Measurements from ENCODE around the gene ALOX12. TPM values are rescaled to one million over a fixed set of nuclear protein-coding genes. Genes with fewer than 3 reads are reported as not detected.

The ALOX12 gene
- total and polyA plus RNA-seq, 2 experiments from 2014 or later: 0.31 TPM; not detected in 1

DNA sequence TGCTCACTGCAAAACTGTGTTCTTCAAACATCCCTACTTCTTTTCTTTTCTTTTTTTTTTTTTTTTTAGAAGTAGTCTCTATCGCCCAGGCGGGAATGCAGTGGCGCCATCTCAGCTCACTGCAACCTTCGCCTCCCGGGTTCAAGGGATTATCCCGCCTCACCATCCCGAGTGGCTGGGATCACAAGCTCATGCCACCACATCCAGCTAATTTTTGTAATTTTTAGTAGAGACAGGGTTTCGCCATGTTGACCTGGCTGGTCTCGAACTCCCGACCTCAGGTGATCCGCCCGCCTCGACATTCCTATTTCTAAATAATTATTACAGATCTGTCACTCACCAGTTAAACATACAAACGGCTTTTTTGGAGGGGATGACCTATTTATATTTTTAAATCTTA lies 15.6 kb downstream of the ALOX12 start:
- no peaks in the 10 kb centered on the region for H3K9me2 ChIP-seq (ENCODE audit: insufficient read depth)
- H3K36me3 ChIP-seq (ENCODE audit: low read depth): no peaks in the 10 kb centered on the region
- no peak for DNase-seq
- H2AFZ ChIP-seq: peak overlapping the region; percentile 84
- no peaks in the 10 kb centered on the region for H4K20me1 ChIP-seq (ENCODE audit: insufficient read depth)
- H3K79me2 ChIP-seq (ENCODE audit: insufficient read depth): peaks cover 80% of the 10 kb centered on the region
- in situ Hi-C loops (cut with MboI): loop anchor here (5.0 kb wide), 1 partner anchor 99 kb away; no protein-coding TSS in a partner anchor
- 41 to 45% methylated on average over 14 of the region's 14 CpGs for WGBS, 2 experiments (ENCODE audit: low coverage in 1 of 2, low lambda C conversion rate in 2 of 2, missing lambda C conversion rate in 2 of 2)
- peaks cover 18% of the 10 kb centered on the region; the same call in 1 of the 2 replicates for H3K4me1 ChIP-seq (ENCODE audit: insufficient read depth)
- H3K9me3 ChIP-seq (ENCODE audit: low read depth): no peaks in the 10 kb centered on the region
- H3F3A ChIP-seq (ENCODE audit: insufficient read depth): peaks cover 21% of the 10 kb centered on the region
- peak overlapping the region; percentile 95 for H3K4me3 ChIP-seq
- TF ChIP-seq EZH2phosphoT487 (IDR thresholded peaks at IDR 0.05; ENCODE audit: insufficient read depth, low read depth) (no peak), EZH2 (IDR thresholded peaks at IDR 0.05; ENCODE audit: insufficient read depth, poor library complexity, severe bottlenecking) (no peak)
- no peaks in the 10 kb centered on the region for H3K27me3 ChIP-seq (replicated peaks; ENCODE audit: insufficient read depth)
- H3K27ac ChIP-seq: no peak overlapping the region; the same call in 1 of the 2 replicates
- peak overlapping the region; percentile 94 for H3K4me2 ChIP-seq (ENCODE audit: unreplicated experiment)
- peak overlapping the region; percentile 94 for H3K9ac ChIP-seq

DNA sequence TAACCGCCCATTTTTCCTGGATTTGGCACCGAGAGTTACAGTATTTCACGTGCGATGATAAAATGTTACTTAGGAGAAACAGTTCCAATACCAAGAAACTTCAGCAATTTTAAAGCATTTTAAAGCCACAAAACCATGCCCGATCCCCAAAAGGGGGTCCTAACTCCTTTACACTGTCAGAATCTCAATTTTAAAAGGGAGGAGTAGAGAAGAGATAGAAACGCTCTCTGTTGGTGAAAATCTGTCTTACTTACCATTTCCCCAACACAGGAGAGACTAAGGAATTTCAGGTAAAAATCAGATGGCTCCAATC lies 16.0 kb downstream of the ALOX12 start:
- peak overlapping the region; percentile 94 for H3K9ac ChIP-seq
- peak overlapping the region; percentile 95 for H3K4me3 ChIP-seq
- no peaks in the 10 kb centered on the region for H3K27me3 ChIP-seq (replicated peaks; ENCODE audit: insufficient read depth)
- H2AFZ ChIP-seq: peak overlapping the region; percentile 84
- H3K4me2 ChIP-seq (ENCODE audit: unreplicated experiment): peak overlapping the region; percentile 94
- TF ChIP-seq EZH2phosphoT487 (IDR thresholded peaks at IDR 0.05; ENCODE audit: insufficient read depth, low read depth) (no peak), EZH2 (IDR thresholded peaks at IDR 0.05; ENCODE audit: insufficient read depth, poor library complexity, severe bottlenecking) (no peak)
- peaks cover 78% of the 10 kb centered on the region for H3K79me2 ChIP-seq (ENCODE audit: insufficient read depth)
- no peaks in the 10 kb centered on the region for H3K9me2 ChIP-seq (ENCODE audit: insufficient read depth)
- H3F3A ChIP-seq (ENCODE audit: insufficient read depth): peaks cover 21% of the 10 kb centered on the region
- peak; percentile 45 for DNase-seq
- H3K36me3 ChIP-seq (ENCODE audit: low read depth): no peaks in the 10 kb centered on the region
- no peaks in the 10 kb centered on the region for H4K20me1 ChIP-seq (ENCODE audit: insufficient read depth)
- WGBS, 2 experiments (ENCODE audit: low coverage in 1 of 2, low lambda C conversion rate in 2 of 2, missing lambda C conversion rate in 2 of 2): 0 to 3% methylated on average over 6 of the region's 6 CpGs
- in situ Hi-C loops (cut with MboI): loop anchor here (5.0 kb wide), 1 partner anchor 100 kb away; no protein-coding TSS in a partner anchor
- peak overlapping the region; percentile 93 for H3K27ac ChIP-seq
- peaks cover 18% of the 10 kb centered on the region; the same call in 1 of the 2 replicates for H3K4me1 ChIP-seq (ENCODE audit: insufficient read depth)
- H3K9me3 ChIP-seq (ENCODE audit: low read depth): no peaks in the 10 kb centered on the region

DNA sequence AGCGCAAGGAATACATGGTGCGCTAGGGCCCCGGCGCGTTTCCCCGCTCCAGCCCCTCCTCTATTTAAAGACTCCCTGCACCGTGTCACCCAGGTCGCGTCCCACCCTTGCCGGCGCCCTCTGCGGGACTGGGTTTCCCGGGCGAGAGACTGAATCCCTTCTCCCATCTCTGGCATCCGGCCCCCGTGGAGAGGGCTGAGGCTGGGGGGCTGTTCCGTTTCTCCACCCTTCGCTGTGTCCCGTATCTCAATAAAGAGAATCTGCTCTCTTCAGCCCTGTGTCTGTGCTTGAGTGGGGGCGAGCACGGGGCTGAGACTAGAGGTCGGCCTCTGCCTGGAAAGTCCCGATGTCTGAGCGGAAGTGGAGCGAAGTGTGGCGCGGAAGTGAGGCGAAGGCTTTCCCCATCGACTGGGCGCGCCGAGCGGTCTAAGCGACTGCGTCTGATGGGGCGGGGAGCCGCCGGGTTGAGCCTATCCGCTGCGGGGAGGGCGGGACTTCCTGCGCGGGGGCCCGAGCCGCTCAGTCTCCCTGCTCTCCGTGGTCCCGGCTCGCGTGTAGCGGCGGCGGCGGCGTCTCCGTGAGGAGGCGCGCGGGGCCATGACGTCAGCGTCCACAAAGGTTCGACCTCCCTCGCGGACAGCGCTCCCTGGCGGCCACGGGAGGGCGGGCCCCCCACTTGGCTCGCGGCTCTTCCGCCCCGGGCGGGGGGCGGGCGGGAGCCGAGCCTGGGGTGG lies 18.6 kb downstream of the ALOX12 start:
- peak; percentile 100 for DNase-seq
- Histone ChIP-seq H3K79me2 (ENCODE audit: insufficient read depth) (peaks cover 60% of the 10 kb centered on the region), H3F3A (ENCODE audit: insufficient read depth) (peaks cover 21% of the 10 kb centered on the region), H3K36me3 (ENCODE audit: low read depth) (no peaks in the 10 kb centered on the region), H4K20me1 (ENCODE audit: insufficient read depth) (no peaks in the 10 kb centered on the region), H3K27ac (peak overlapping the region; percentile 93), H3K9ac (peak overlapping the region; percentile 94), H3K4me3 (peak overlapping the region; percentile 95), H3K4me2 (ENCODE audit: unreplicated experiment) (peak overlapping the region; percentile 94), H3K9me3 (ENCODE audit: low read depth) (no peaks in the 10 kb centered on the region), H3K4me1 (ENCODE audit: insufficient read depth) (peaks cover 31% of the 10 kb centered on the region), H3K27me3 (replicated peaks; ENCODE audit: insufficient read depth) (no peaks in the 10 kb centered on the region), H2AFZ (peak overlapping the region; percentile 66), H3K9me2 (ENCODE audit: insufficient read depth) (no peaks in the 10 kb centered on the region)
- 1 to 2% methylated on average over 30 to 46 of the region's 75 CpGs for WGBS, 2 experiments (ENCODE audit: low coverage in 1 of 2, low lambda C conversion rate in 2 of 2, missing lambda C conversion rate in 2 of 2)
- TF ChIP-seq EZH2phosphoT487 (IDR thresholded peaks at IDR 0.05; ENCODE audit: insufficient read depth, low read depth) (no peak), EZH2 (IDR thresholded peaks at IDR 0.05; ENCODE audit: insufficient read depth, poor library complexity, severe bottlenecking) (no peak)
- in situ Hi-C loops (cut with MboI): loop anchor here (5.0 kb wide), 1 partner anchor 102 kb away; no protein-coding TSS in a partner anchor

DNA sequence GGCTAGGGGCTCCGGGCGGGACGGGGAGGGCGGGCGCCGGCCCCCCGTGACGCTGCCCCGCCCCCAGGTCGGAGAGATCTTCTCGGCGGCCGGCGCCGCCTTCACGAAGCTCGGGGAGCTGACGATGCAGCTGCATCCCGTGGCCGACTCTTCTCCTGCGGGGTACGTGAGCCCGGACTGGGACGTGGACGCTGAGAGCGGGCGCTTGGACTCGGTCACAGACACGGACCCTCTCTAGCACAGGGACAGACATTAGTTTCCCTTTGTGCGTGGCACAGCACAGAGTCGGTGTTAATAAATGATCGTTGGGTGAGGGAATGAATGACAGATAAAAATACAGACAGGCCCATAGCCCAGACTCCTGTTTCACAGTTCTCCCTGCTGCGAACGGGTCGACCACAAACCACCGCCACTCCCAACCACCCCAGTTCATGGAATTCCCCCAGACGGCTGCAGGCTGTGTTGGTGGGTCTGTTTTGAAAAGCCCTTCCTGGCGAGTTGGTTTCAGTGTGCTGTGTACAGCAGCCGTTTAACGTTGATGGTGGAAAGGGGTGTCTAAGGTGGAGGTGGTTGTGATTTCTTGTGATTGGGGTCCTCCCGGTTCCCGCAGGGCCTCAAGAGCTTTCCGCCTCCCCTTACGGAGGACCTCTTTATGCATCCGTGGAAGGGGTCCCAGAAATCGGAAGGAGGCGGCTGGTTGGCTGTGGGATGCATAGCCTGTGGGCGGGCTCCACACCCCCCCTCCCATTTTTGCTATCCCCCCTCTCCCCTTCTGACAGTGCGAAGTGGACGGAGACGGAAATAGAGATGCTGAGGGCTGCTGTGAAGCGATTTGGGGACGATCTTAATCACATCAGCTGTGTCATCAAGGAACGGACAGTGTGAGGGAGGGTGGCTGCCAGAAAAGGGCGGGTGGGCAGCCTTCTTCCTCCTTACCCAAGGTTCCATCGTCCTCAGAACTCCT lies 19.4 kb downstream of the ALOX12 start:
- Histone ChIP-seq H3K9ac (peak overlapping the region; percentile 94), H3K4me2 (ENCODE audit: unreplicated experiment) (peak overlapping the region; percentile 91), H3K4me3 (peak overlapping the region; percentile 95), H3F3A (ENCODE audit: insufficient read depth) (peaks cover 21% of the 10 kb centered on the region), H4K20me1 (ENCODE audit: insufficient read depth) (no peaks in the 10 kb centered on the region), H3K36me3 (ENCODE audit: low read depth) (no peaks in the 10 kb centered on the region), H3K9me3 (ENCODE audit: low read depth) (no peaks in the 10 kb centered on the region), H3K79me2 (ENCODE audit: insufficient read depth) (peaks cover 51% of the 10 kb centered on the region), H3K27ac (peak overlapping the region; percentile 93), H3K4me1 (ENCODE audit: insufficient read depth) (peaks cover 37% of the 10 kb centered on the region), H3K27me3 (replicated peaks; ENCODE audit: insufficient read depth) (no peaks in the 10 kb centered on the region), H2AFZ (peak overlapping the region; percentile 30), H3K9me2 (ENCODE audit: insufficient read depth) (no peaks in the 10 kb centered on the region)
- DNase-seq: peak; percentile 81
- in situ Hi-C loops (cut with MboI): loop anchor here (5.0 kb wide), 1 partner anchor 103 kb away; no protein-coding TSS in a partner anchor
- 3% methylated on average over 41 to 52 of the region's 56 CpGs for WGBS, 2 experiments (ENCODE audit: low coverage in 1 of 2, low lambda C conversion rate in 2 of 2, missing lambda C conversion rate in 2 of 2)
- no peak for TF ChIP-seq EZH2 (IDR thresholded peaks at IDR 0.05; ENCODE audit: insufficient read depth, poor library complexity, severe bottlenecking)
- no peak for TF ChIP-seq EZH2phosphoT487 (IDR thresholded peaks at IDR 0.05; ENCODE audit: insufficient read depth, low read depth)

Data from GM23248 (cell line).